Stomach (tissue), 4 donors: ENCODE results near the gene LRP6.

Experiments
- CTCF ChIP-seq, 7 experiments: fragments of 450-650 bp in 4 of 7; fragments of 200-600 bp in 3 of 7; sonication (generic) in 3 of 7; IDR thresholded peaks; one replicate each; pipeline ENCODE4 v1.5.1; 2016 to 2019; ENCODE audit warnings: antibody characterized with exemption in 7 of 7, control low read depth in 2 of 7, mild to moderate bottlenecking in 1 of 7
- POLR2A ChIP-seq, 4 donors: fragments of 450-650 bp; IDR thresholded peaks; one replicate each; pipeline ENCODE4 v1.6.1; 2016; ENCODE audit warnings: antibody characterized with exemption in 4 of 4, control low read depth in 2 of 4, mild to moderate bottlenecking in 1 of 4, moderate library complexity in 1 of 4

- TF ChIP-seq CTCF (IDR thresholded peaks at IDR 0.05), result no peak
- no peak for TF ChIP-seq POLR2A (IDR thresholded peaks at IDR 0.05)
Measured at GRCh38 chr12:12224240-12224940, 42.5 kb downstream of the LRP6 start.
